Measurements from ENCODE around the gene PROB1.

DNA sequence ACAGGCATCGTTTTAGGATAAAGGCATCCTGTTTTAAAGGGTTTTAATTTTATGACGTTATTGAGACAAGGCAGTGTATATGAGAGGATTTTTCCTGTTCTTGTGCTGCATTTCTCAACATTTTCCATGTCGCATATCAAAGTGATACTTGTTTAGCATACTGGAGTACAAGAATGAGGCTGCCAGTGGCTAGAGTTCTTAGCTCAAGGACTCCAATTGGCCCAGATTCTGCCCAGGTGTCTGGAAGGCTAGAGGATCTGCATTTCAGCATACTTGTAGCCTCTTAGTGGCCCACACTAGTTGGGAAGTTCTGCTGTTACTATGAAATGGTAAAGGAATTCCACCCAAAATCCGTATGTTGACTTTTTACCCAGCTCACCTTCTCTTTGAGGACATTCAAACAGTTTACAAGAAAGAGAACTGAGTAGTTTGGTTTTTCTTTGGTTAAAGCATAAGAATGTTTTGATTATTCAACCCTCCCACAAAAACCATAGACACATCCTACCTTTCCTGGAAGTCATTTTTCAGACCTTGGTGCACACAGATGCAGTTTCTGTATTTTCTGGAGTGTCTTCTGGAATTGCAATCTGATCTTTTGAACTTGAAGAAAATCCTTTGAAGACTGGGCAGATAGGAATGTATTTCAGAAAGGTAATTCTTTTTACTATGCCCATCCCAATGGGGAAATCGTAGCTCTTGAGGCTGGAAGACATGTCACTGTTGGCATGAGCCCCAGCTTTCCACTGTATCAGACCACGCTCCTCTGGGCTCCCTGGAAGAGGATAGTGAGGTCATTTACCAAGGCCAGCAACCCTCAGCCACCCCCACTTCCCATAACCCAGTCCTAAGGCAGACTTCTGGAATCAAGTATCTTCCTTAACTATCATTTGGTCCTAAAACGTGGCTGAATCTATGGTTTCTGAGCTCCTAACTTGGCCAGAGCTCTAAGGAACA, 23.1 kb downstream of the PROB1 start:
- TF ChIP-seq TCF7L2 (IDR thresholded peaks at IDR 0.05; ENCODE audit: low read depth, low read length) (no peak), SIN3A (IDR thresholded peaks at IDR 0.05; ENCODE audit: borderline replicate concordance, insufficient read depth, low read depth, low read length) (no peak), POLR2AphosphoS5 (IDR thresholded peaks at IDR 0.05; ENCODE audit: low read depth, low read length) (no peak)
- TF ChIP-seq, protein P1, sequence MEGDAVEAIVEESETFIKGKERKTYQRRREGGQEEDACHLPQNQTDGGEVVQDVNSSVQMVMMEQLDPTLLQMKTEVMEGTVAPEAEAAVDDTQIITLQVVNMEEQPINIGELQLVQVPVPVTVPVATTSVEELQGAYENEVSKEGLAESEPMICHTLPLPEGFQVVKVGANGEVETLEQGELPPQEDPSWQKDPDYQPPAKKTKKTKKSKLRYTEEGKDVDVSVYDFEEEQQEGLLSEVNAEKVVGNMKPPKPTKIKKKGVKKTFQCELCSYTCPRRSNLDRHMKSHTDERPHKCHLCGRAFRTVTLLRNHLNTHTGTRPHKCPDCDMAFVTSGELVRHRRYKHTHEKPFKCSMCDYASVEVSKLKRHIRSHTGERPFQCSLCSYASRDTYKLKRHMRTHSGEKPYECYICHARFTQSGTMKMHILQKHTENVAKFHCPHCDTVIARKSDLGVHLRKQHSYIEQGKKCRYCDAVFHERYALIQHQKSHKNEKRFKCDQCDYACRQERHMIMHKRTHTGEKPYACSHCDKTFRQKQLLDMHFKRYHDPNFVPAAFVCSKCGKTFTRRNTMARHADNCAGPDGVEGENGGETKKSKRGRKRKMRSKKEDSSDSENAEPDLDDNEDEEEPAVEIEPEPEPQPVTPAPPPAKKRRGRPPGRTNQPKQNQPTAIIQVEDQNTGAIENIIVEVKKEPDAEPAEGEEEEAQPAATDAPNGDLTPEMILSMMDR (IDR thresholded peaks at IDR 0.05), result no peak
- TF ChIP-seq, protein P2, sequence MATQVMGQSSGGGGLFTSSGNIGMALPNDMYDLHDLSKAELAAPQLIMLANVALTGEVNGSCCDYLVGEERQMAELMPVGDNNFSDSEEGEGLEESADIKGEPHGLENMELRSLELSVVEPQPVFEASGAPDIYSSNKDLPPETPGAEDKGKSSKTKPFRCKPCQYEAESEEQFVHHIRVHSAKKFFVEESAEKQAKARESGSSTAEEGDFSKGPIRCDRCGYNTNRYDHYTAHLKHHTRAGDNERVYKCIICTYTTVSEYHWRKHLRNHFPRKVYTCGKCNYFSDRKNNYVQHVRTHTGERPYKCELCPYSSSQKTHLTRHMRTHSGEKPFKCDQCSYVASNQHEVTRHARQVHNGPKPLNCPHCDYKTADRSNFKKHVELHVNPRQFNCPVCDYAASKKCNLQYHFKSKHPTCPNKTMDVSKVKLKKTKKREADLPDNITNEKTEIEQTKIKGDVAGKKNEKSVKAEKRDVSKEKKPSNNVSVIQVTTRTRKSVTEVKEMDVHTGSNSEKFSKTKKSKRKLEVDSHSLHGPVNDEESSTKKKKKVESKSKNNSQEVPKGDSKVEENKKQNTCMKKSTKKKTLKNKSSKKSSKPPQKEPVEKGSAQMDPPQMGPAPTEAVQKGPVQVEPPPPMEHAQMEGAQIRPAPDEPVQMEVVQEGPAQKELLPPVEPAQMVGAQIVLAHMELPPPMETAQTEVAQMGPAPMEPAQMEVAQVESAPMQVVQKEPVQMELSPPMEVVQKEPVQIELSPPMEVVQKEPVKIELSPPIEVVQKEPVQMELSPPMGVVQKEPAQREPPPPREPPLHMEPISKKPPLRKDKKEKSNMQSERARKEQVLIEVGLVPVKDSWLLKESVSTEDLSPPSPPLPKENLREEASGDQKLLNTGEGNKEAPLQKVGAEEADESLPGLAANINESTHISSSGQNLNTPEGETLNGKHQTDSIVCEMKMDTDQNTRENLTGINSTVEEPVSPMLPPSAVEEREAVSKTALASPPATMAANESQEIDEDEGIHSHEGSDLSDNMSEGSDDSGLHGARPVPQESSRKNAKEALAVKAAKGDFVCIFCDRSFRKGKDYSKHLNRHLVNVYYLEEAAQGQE (IDR thresholded peaks at IDR 0.05; ENCODE audit: insufficient read depth in 1 of 2, low read depth in 2 of 2, low read length in 1 of 2), result no peak
